ENCODE measurements around the gene SUGP1.
"Not testable (repeated sequence)": the region's sequence is repeated elsewhere in the genome, so short reads cannot be mapped to it uniquely, and the experiment has no call there.

Gene SUGP1

DNA sequence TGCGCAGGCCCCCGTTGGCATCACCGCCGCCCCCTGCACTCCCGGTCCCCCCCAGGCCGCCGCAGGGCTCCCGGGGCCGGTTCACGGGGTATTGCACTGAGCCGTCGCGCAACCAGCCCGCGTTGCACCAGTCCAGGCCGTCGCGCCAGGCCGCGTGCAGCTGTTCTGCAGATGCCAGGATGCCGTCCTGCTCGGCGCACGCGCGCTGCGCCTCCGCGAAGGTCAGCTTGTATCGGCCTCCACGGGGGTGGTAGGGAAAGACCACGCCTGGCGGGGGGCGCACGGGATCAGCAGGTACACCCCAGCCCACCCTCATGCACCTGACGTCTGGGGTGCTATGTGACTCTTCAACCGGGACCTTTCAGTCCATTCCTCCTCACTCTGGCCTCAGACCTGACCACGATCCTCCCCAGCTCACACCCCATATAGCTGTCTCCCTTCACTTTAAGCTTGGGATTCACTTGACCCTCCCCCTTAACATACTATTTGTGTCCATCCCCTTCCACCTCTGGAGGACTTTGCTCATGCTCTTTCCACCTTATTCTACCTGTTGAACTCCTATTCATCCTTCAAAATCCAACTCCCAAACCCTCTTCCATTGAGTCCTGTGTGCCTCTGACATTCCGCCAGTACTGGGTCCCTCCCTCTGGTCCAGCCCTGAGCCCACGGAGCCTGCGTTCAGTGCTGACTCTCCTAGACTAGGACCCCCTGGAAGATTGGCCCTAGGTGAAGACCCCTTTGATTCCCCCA is 61.5 kb downstream of the SUGP1 start:
- H3K27ac ChIP-seq (ENCODE audit: low read depth in 2 of 2, low read length in 2 of 2), result no peak overlapping the region
- no peaks in the 10 kb centered on the region for H3K9me3 ChIP-seq (ENCODE audit: control insufficient read depth in 2 of 2, low read length in 2 of 2)
- no peaks in the 10 kb centered on the region for H3K4me1 ChIP-seq (ENCODE audit: control insufficient read depth in 2 of 2, insufficient read depth in 2 of 2, low read length in 2 of 2)
- no peaks in the 10 kb centered on the region for H3K36me3 ChIP-seq (ENCODE audit: control insufficient read depth in 2 of 2, insufficient read depth in 2 of 2, low read length in 2 of 2)
- peaks cover 16 to 18% of the 10 kb centered on the region in 2 donors for H3K27me3 ChIP-seq (ENCODE audit: control insufficient read depth in 2 of 2, insufficient read depth in 2 of 2, low read length in 2 of 2)
- no peak overlapping the region for H3K9ac ChIP-seq (ENCODE audit: low read depth in 1 of 2, low read length in 2 of 2)
- H3K4me3 ChIP-seq (ENCODE audit: low read length in 2 of 2), result no peak overlapping the region

DNA sequence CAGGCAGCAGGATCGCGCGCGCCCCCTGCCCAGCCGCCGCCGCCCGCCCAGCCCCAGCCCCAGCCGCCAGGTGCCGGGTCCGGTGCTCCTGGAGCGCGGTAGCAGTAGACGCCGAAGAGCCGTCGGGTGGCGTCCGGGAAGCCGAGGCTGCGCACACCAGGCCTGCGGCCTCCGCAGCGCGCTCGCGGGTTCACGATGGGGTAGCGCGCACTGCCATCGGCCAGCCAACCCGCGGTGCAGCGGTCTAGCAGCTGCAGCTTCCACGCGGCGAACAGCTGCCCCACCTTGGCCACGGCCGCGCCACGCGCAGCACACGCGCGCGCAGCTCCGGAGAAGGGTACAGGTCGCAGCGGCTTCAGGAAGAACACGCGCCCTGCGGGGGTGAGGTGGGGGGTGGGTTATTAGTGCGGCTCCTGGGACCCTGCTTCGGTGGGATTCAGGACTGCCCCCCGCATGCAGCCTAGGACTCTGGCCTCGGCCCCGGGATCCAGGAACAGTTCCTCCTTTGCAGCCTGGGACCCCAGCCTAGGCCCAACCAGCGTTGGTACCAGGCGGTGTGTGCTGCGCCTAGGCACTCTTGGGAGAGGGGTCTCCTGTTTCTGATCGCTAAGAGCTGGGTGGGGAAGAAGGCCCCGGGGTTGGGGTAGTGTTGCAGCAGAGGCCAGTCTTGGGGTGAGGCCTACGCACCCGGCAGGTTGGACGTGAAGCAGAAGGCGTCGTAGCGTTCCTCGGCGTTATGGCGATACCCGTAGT is 62.3 kb downstream of the SUGP1 start:
- H3K9me3 ChIP-seq (ENCODE audit: control insufficient read depth in 2 of 2, low read length in 2 of 2), result no peaks in the 10 kb centered on the region
- H3K27me3 ChIP-seq (ENCODE audit: control insufficient read depth in 2 of 2, insufficient read depth in 2 of 2, low read length in 2 of 2), result peaks cover 14 to 18% of the 10 kb centered on the region in 2 donors
- H3K9ac ChIP-seq (ENCODE audit: low read depth in 1 of 2, low read length in 2 of 2), result no peak overlapping the region
- no peaks in the 10 kb centered on the region for H3K36me3 ChIP-seq (ENCODE audit: control insufficient read depth in 2 of 2, insufficient read depth in 2 of 2, low read length in 2 of 2)
- no peaks in the 10 kb centered on the region for H3K4me1 ChIP-seq (ENCODE audit: control insufficient read depth in 2 of 2, insufficient read depth in 2 of 2, low read length in 2 of 2)
- H3K27ac ChIP-seq (ENCODE audit: low read depth in 2 of 2, low read length in 2 of 2), result no peak overlapping the region
- no peak overlapping the region for H3K4me3 ChIP-seq (ENCODE audit: low read length in 2 of 2)

DNA sequence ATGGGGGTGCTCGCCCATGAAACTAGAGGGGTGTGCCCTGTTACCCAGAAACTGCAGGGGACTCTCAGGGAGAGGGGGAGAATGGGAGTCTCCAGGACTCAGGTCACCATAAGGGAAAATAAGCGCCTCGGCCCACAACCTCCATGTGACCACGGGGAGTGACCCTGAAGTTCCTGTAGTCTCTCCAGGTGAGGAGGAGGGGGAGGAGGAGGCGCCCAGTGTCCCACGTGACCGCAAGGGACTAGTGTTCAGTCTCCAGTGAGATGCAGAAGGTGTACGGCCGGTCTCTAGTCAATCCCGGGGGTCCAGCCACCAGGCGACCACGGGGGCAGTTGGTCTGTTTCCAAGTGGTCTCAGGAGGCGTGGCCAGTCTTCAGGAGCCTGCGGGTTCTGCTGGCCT is 63.2 kb downstream of the SUGP1 start:
- H3K4me3 ChIP-seq (ENCODE audit: low read length in 2 of 2), result no peak overlapping the region
- no peak overlapping the region for H3K27ac ChIP-seq (ENCODE audit: low read depth in 2 of 2, low read length in 2 of 2)
- H3K36me3 ChIP-seq (ENCODE audit: control insufficient read depth in 2 of 2, insufficient read depth in 2 of 2, low read length in 2 of 2), result no peaks in the 10 kb centered on the region
- no peaks in the 10 kb centered on the region for H3K4me1 ChIP-seq (ENCODE audit: control insufficient read depth in 2 of 2, insufficient read depth in 2 of 2, low read length in 2 of 2)
- H3K9ac ChIP-seq (ENCODE audit: low read depth in 1 of 2, low read length in 2 of 2), result no peak overlapping the region
- peaks cover 7 to 14% of the 10 kb centered on the region in 2 donors for H3K27me3 ChIP-seq (ENCODE audit: control insufficient read depth in 2 of 2, insufficient read depth in 2 of 2, low read length in 2 of 2)
- no peaks in the 10 kb centered on the region for H3K9me3 ChIP-seq (ENCODE audit: control insufficient read depth in 2 of 2, low read length in 2 of 2)

DNA sequence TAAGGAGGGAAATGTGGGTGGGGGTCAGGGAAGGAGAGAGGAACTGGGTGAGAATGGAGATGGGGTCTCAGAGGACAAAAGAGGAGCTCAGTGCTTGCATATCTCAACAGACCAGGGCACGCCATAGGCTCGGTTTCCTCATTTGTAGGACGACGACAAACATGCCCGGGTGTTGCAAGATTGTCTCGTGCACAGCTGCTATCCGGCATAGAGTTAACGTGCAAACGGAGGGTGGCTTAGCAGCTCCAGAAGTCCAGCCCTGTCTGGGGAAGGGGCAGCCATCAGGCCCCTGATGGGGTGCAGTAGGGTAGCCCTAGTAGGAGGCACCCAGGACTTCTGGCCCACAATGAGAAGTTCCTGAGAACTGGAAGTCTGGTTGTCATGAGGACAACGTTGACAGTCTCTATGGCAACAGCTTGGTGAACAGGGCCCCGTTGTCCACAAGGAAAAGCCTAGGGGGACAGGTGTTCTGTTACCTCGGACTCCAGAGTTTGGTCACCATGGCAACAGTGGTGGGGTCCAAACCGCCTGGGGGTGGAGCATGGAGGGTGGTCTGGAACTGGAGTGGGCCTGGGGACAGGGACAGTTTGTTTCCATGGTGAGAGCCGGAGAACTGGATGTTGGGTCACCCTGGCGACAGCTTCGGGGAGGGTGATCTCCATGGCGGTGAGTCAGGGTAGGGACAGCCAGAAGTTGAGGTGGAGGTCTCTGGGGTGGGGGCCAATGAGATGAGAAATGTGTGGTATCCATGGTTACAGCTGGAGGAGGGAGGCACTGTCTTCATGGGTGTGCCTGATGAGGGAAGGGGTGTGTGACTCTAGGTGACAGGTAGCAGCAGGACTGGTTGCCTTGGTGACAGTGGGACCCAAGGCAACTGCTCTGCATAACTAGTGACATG is 64.0 kb downstream of the SUGP1 start:
- Histone ChIP-seq H3K9me3 (ENCODE audit: control insufficient read depth in 2 of 2, low read length in 2 of 2) (no peaks in the 10 kb centered on the region), H3K4me1 (ENCODE audit: control insufficient read depth in 2 of 2, insufficient read depth in 2 of 2, low read length in 2 of 2) (no peaks in the 10 kb centered on the region), H3K4me3 (ENCODE audit: low read length in 2 of 2) (no peak overlapping the region), H3K27me3 (ENCODE audit: control insufficient read depth in 2 of 2, insufficient read depth in 2 of 2, low read length in 2 of 2) (peaks cover 8 to 12% of the 10 kb centered on the region in 2 donors), H3K36me3 (ENCODE audit: control insufficient read depth in 2 of 2, insufficient read depth in 2 of 2, low read length in 2 of 2) (no peaks in the 10 kb centered on the region), H3K27ac (ENCODE audit: low read depth in 2 of 2, low read length in 2 of 2) (no peak overlapping the region), H3K9ac (ENCODE audit: low read depth in 1 of 2, low read length in 2 of 2) (no peak overlapping the region)

DNA sequence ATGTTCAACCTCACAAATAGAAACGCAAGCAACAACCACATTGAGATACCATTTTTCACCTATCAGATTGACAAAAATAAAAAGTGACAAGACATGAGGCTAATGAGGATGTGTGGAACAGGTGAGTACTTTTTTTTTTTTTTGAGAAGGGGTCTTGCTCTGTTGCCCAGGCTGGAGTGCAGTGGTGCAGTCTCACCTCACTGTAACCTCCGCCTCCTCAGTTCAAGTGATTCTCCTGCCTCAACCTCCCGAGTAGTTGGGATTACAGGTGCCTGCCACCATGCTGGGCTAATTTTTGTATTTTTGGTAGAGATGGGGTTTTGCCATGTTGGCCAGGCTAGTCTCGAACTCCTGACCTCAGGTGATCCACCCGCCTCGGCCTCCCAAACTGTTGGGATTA is 66.9 kb downstream of the SUGP1 start:
- H3K9ac ChIP-seq (ENCODE audit: low read depth in 1 of 2, low read length in 2 of 2); H3K9me3 ChIP-seq (ENCODE audit: control insufficient read depth in 2 of 2, low read length in 2 of 2); H3K4me1 ChIP-seq (ENCODE audit: control insufficient read depth in 2 of 2, insufficient read depth in 2 of 2, low read length in 2 of 2); H3K27ac ChIP-seq (ENCODE audit: low read depth in 2 of 2, low read length in 2 of 2); H3K36me3 ChIP-seq (ENCODE audit: control insufficient read depth in 2 of 2, insufficient read depth in 2 of 2, low read length in 2 of 2); H3K4me3 ChIP-seq (ENCODE audit: low read length in 2 of 2): not testable (repeated sequence)
- peaks cover 6 to 12% of the 10 kb centered on the region in 2 donors for H3K27me3 ChIP-seq (ENCODE audit: control insufficient read depth in 2 of 2, insufficient read depth in 2 of 2, low read length in 2 of 2)

DNA sequence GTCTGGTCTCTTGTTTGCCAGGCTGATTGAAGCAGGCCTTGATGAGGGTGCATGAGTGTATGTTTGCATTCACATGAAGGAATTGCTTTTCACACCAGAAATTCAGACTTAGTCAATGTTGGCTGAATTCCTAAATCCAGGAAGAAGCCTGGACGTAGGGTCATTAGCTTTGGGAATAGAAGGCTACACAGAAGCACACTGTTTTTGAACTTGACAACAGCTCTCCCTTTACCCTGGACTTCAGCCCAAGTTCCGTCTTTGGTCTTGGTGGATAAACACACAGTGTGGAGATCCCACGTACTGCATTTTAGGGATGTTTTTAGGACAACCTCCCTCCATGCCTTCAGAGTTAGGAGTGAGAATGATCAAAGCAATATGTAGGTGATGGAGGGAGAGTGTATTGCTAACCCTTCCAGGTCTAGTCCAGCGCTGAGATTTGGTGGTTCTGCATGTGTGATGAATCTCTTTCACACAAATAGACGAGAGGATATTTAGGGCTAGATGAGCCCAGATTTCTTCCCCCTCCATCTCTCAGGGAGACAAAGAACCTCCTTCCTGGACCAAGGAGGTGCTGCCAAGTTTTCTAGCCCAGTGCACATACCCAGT is 70.0 kb downstream of the SUGP1 start:
- H3K27me3 ChIP-seq (ENCODE audit: control insufficient read depth in 2 of 2, insufficient read depth in 2 of 2, low read length in 2 of 2), result peaks cover 4 to 8% of the 10 kb centered on the region in 2 donors
- no peaks in the 10 kb centered on the region for H3K36me3 ChIP-seq (ENCODE audit: control insufficient read depth in 2 of 2, insufficient read depth in 2 of 2, low read length in 2 of 2)
- no peaks in the 10 kb centered on the region for H3K4me1 ChIP-seq (ENCODE audit: control insufficient read depth in 2 of 2, insufficient read depth in 2 of 2, low read length in 2 of 2)
- H3K4me3 ChIP-seq (ENCODE audit: low read length in 2 of 2), result no peak overlapping the region
- H3K9ac ChIP-seq (ENCODE audit: low read depth in 1 of 2, low read length in 2 of 2), result no peak overlapping the region
- no peak overlapping the region for H3K27ac ChIP-seq (ENCODE audit: low read depth in 2 of 2, low read length in 2 of 2)
- no peaks in the 10 kb centered on the region for H3K9me3 ChIP-seq (ENCODE audit: control insufficient read depth in 2 of 2, low read length in 2 of 2)

DNA sequence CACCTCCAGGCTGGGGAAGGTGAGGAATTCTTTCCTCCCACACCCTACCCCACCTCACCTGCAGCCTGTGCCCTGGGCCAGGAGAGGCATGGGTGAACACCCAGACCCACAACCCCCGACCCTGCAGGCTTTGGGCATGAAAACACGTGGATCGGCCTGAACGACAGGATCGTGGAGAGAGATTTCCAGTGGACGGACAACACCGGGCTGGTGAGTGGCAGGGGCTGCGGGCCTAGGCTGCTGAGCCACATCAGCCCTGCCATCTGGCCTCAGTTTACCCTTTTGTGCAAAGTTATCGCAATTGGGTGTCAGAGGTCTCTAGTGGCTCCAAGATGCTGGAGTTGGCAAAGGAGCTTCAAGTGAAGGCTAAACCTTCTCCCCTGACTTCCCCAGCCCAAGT is 79.8 kb downstream of the SUGP1 start:
- Histone ChIP-seq H3K27me3 (ENCODE audit: control insufficient read depth in 2 of 2, insufficient read depth in 2 of 2, low read length in 2 of 2) (peaks cover 3 to 7% of the 10 kb centered on the region in 2 donors), H3K27ac (ENCODE audit: low read depth in 2 of 2, low read length in 2 of 2) (no peak overlapping the region), H3K9me3 (ENCODE audit: control insufficient read depth in 2 of 2, low read length in 2 of 2) (no peaks in the 10 kb centered on the region), H3K9ac (ENCODE audit: low read depth in 1 of 2, low read length in 2 of 2) (no peak overlapping the region), H3K36me3 (ENCODE audit: control insufficient read depth in 2 of 2, insufficient read depth in 2 of 2, low read length in 2 of 2) (no peaks in the 10 kb centered on the region), H3K4me1 (ENCODE audit: control insufficient read depth in 2 of 2, insufficient read depth in 2 of 2, low read length in 2 of 2) (no peaks in the 10 kb centered on the region), H3K4me3 (ENCODE audit: low read length in 2 of 2) (no peak overlapping the region)

DNA sequence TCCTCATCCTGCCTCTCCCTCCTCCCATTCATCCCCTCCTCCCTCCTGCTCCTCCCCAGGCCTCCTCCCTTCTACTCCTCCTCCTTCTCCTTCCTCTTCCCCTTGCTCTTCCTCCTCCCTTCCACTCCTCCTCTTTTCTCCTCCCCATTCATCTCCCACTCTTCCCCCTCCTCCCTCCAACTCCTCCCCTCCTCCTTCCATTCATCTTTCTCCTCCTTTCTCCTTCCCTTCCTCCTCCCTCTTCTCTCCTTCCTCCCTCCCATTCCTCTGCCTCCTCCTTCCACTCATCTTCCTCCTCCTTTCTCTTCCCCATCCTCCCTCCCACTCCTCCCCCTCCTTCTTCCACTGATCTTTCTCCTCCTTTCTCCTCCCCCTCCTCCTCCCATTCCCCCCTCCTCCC is 80.6 kb downstream of the SUGP1 start:
- H3K9ac ChIP-seq (ENCODE audit: low read depth in 1 of 2, low read length in 2 of 2), result no peak overlapping the region
- no peaks in the 10 kb centered on the region for H3K36me3 ChIP-seq (ENCODE audit: control insufficient read depth in 2 of 2, insufficient read depth in 2 of 2, low read length in 2 of 2)
- H3K4me3 ChIP-seq (ENCODE audit: low read length in 2 of 2), result no peak overlapping the region
- H3K27me3 ChIP-seq (ENCODE audit: control insufficient read depth in 2 of 2, insufficient read depth in 2 of 2, low read length in 2 of 2), result peaks cover 3 to 7% of the 10 kb centered on the region in 2 donors
- no peak overlapping the region for H3K27ac ChIP-seq (ENCODE audit: low read depth in 2 of 2, low read length in 2 of 2)
- no peaks in the 10 kb centered on the region for H3K4me1 ChIP-seq (ENCODE audit: control insufficient read depth in 2 of 2, insufficient read depth in 2 of 2, low read length in 2 of 2)
- H3K9me3 ChIP-seq (ENCODE audit: control insufficient read depth in 2 of 2, low read length in 2 of 2), result peaks cover 2 to 3% of the 10 kb centered on the region in 2 donors

DNA sequence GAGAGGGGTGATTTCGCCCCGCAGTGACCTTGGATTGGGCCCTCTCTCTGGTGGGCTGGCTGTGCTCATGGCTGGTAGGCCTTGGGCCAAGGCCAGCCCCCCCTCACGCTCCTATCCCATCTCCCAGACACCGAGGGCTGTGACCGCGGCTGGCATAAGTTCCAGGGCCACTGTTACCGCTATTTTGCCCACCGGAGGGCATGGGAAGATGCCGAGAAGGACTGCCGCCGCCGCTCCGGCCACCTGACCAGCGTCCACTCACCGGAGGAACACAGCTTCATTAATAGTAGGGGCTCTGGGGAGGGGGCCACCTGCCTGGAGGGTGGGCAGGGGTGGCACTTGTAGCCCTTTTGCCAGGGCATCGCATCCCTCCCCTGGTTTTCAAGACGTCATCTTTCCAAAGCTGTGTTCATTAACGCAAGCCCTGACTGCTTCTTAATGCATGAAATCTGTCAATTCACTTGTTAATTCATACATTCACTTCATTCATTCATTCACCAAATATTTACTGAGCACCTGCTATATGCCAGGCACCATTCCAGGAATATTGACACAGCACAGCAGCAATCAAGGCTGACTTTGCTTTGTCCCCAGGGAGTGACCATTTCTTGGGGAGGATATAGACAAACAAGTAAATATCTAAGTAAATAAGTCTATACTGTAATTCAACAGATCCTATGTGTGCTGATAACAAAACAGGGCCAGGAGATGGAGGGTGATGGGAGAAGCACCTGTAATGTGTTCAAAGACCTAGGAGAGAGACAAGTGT is 82.0 kb downstream of the SUGP1 start:
- no peaks in the 10 kb centered on the region for H3K4me1 ChIP-seq (ENCODE audit: control insufficient read depth in 2 of 2, insufficient read depth in 2 of 2, low read length in 2 of 2)
- no peak overlapping the region for H3K4me3 ChIP-seq (ENCODE audit: low read length in 2 of 2)
- H3K9me3 ChIP-seq (ENCODE audit: control insufficient read depth in 2 of 2, low read length in 2 of 2), result peaks cover 6 to 10% of the 10 kb centered on the region in 2 donors
- H3K27me3 ChIP-seq (ENCODE audit: control insufficient read depth in 2 of 2, insufficient read depth in 2 of 2, low read length in 2 of 2), result peaks cover 3 to 7% of the 10 kb centered on the region in 2 donors
- no peaks in the 10 kb centered on the region for H3K36me3 ChIP-seq (ENCODE audit: control insufficient read depth in 2 of 2, insufficient read depth in 2 of 2, low read length in 2 of 2)
- H3K27ac ChIP-seq (ENCODE audit: low read depth in 2 of 2, low read length in 2 of 2), result no peak overlapping the region
- H3K9ac ChIP-seq (ENCODE audit: low read depth in 1 of 2, low read length in 2 of 2), result no peak overlapping the region
